WERI-Rb-1 (cell line): ENCODE data around the gene DDT.
A peak's percentile ranks its signal among the peaks of the same experiment; 100 is the strongest.
"Not testable (repeated sequence)": the region's sequence is repeated elsewhere in the genome, so short reads cannot be mapped to it uniquely, and the experiment has no call there.

Source experiments
- DNase-seq: peaks from one replicate; pipeline ENCODE4 v3.0.0-alpha.2; 2020
- H3K27ac ChIP-seq: fragments of 250-450 bp; sonication (Bioruptor Pico); 2 replicates; pipeline ENCODE4 v1.5.1; 2020; ENCODE audit warnings: mild to moderate bottlenecking, moderate library complexity
- H3K27me3 ChIP-seq: fragments of 250-450 bp; sonication (Bioruptor Pico); 2 replicates; pipeline ENCODE4 v1.5.1; 2021; ENCODE audit warnings: mild to moderate bottlenecking, low read depth, moderate library complexity; ENCODE audit not compliant: insufficient read depth, severe bottlenecking
- H3K36me3 ChIP-seq: fragments of 250-450 bp; sonication (Bioruptor Pico); 2 replicates; pipeline ENCODE4 v1.5.1; 2020; ENCODE audit warnings: mild to moderate bottlenecking, moderate library complexity
- H3K4me3 ChIP-seq: 2 replicates; pipeline ENCODE4 v1.5.1; 2011; ENCODE audit warnings: low read depth, mild to moderate bottlenecking, control low read depth, low read length
- H3K9me3 ChIP-seq: fragments of 250-450 bp; sonication (Bioruptor Pico); 2 replicates; pipeline ENCODE4 v1.5.1; 2021; ENCODE audit warnings: mild to moderate bottlenecking, moderate library complexity; ENCODE audit not compliant: severe bottlenecking
- TF ChIP-seq, protein P1 (sequence below): IDR thresholded peaks from 2 replicates; pipeline ENCODE4 v1.5.1; 2011; ENCODE audit warnings: low read depth, mild to moderate bottlenecking, control low read depth, inconsistent platforms, low read length

DDT gene

GRCh38 chr22:23997092-23997491 is 22.9 kb upstream of the DDT start:
- Histone ChIP-seq H3K27ac (no peak overlapping the region), H3K4me3 (no peak overlapping the region), H3K9me3 (no peaks in the 10 kb centered on the region), H3K27me3 (no peaks in the 10 kb centered on the region), H3K36me3 (no peaks in the 10 kb centered on the region)
- no peak for DNase-seq
- TF ChIP-seq, protein P1, sequence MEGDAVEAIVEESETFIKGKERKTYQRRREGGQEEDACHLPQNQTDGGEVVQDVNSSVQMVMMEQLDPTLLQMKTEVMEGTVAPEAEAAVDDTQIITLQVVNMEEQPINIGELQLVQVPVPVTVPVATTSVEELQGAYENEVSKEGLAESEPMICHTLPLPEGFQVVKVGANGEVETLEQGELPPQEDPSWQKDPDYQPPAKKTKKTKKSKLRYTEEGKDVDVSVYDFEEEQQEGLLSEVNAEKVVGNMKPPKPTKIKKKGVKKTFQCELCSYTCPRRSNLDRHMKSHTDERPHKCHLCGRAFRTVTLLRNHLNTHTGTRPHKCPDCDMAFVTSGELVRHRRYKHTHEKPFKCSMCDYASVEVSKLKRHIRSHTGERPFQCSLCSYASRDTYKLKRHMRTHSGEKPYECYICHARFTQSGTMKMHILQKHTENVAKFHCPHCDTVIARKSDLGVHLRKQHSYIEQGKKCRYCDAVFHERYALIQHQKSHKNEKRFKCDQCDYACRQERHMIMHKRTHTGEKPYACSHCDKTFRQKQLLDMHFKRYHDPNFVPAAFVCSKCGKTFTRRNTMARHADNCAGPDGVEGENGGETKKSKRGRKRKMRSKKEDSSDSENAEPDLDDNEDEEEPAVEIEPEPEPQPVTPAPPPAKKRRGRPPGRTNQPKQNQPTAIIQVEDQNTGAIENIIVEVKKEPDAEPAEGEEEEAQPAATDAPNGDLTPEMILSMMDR: no peak

- H3K27ac ChIP-seq, H3K27me3 ChIP-seq, DNase-seq, H3K36me3 ChIP-seq, H3K9me3 ChIP-seq, H3K4me3 ChIP-seq: not testable (repeated sequence)
These were observed 19.4 kb upstream of the DDT start for GRCh38 chr22:23993581-23994177.

DNA sequence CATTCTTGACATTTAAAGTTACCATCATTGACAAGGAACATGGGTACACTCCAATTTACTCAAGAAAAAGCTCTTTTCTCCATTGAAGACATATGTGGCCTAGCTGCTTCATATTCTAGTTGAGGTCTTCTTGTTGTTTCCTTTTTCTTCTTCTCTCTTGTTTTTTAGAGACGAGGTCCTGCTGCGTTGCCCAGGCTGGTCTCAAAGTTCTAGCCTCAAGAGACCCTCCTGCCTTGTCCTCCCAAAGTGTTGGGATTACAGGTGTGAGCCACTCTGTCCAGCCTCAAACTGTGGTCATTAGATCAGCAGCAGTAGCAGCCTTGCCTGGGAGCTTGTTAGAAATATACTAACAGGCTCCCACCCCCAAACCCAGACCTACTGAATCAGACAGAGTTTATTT is 18.8 kb upstream of the DDT start:
- H3K27ac ChIP-seq, H3K4me3 ChIP-seq, H3K9me3 ChIP-seq, H3K36me3 ChIP-seq, H3K27me3 ChIP-seq, DNase-seq: not testable (repeated sequence)

DNA sequence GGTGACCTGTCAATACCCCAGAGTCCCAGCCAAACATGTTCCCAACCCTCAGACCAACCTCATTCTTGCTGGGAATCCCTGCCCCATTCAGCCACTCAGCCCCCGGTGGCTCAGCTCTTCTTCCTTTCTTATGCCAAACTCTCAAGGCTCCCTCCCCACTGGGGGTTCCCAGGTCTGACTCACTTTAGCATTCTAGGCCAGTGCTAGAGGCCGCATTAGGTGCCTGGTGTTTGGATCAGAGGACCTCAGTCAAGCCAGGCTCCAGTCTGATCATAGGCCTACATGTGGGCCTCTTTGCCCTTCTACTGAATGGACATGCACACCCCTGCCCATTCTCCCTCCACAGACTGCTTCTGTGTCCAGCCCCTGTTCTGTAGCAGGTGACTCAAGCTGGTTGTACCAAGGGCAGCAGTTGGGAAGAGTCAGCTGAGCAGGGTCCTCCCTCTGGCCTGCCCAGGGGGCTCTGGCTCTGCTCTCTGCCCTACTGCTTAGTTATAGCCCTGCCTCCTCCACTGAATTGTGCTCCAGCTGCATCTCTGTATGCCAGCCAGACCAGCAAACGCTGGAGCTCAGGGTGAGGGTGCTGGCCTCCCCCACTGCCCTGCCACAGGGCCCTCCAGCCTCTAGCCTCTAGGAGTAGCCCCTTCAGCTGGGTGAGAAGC is 15.5 kb upstream of the DDT start:
- not testable (repeated sequence) for H3K36me3 ChIP-seq, H3K9me3 ChIP-seq, H3K27ac ChIP-seq, H3K4me3 ChIP-seq, H3K27me3 ChIP-seq, DNase-seq

DNA sequence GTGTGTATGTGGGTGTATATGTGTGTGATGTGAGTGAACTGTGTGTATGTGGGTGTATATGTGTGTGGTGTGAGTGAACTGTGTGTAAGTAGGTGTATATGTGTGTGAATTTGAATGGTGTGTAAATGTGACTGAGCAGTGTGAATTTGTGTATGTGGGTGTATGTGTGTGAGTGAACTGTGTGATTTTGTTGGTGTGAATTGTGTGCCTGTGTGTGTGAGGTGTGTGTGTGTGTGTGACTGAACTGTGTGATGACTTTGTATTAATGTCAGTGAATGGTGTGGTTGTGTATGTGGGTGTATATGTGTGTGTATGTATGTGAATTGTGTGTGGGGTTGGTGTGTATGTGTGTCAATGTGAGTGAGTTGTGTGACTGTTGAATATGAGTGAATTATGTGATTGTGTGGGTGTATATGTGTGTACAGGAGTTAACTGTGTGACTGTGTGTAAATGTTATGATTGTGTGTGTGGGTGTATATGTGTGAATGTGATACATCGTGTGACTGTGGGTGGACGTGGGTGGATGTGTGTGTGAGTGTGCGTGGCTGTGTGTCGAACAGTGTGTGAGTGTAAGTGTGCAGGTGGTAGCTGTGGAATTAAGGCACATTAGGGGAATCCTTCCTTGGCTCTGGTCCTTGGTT is 12.4 kb upstream of the DDT start:
- not testable (repeated sequence) for H3K27me3 ChIP-seq, H3K36me3 ChIP-seq, H3K27ac ChIP-seq, DNase-seq, H3K4me3 ChIP-seq, H3K9me3 ChIP-seq

- H3K9me3 ChIP-seq, H3K4me3 ChIP-seq, DNase-seq, H3K27ac ChIP-seq, H3K27me3 ChIP-seq, H3K36me3 ChIP-seq: not testable (repeated sequence)
These were observed 11.8 kb upstream of the DDT start for GRCh38 chr22:23986089-23986488.

GRCh38 chr22:23984430-23984829 is 10.2 kb upstream of the DDT start:
- no peak overlapping the region for H3K27ac ChIP-seq
- TF ChIP-seq, protein P1: no peak
- H3K4me3 ChIP-seq: no peak overlapping the region
- no peak for DNase-seq
- no peaks in the 10 kb centered on the region for H3K9me3 ChIP-seq
- H3K36me3 ChIP-seq: no peaks in the 10 kb centered on the region
- H3K27me3 ChIP-seq: no peaks in the 10 kb centered on the region

DNA sequence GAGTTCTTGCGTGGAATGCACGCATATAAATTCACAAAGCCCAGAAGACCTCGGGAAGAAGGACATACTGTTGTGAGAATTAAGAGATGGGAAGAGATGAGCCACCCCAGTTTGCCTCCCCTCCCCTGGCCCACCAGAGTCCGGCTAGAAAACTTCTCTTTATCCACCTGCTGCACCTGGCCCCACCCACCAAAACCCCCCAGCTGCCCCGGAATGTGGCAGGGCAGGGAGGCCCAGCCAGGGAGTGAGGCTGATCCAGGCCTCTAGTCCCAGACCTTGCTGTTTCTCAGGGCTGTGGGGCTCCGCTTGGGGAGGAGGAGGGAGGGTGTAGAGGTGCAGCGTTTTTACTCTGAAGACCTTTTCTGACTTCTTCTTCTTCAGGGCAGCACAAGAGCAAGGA is 6.3 kb upstream of the DDT start:
- not testable (repeated sequence) for H3K9me3 ChIP-seq, H3K36me3 ChIP-seq, H3K27me3 ChIP-seq, H3K4me3 ChIP-seq, DNase-seq, H3K27ac ChIP-seq

DNA sequence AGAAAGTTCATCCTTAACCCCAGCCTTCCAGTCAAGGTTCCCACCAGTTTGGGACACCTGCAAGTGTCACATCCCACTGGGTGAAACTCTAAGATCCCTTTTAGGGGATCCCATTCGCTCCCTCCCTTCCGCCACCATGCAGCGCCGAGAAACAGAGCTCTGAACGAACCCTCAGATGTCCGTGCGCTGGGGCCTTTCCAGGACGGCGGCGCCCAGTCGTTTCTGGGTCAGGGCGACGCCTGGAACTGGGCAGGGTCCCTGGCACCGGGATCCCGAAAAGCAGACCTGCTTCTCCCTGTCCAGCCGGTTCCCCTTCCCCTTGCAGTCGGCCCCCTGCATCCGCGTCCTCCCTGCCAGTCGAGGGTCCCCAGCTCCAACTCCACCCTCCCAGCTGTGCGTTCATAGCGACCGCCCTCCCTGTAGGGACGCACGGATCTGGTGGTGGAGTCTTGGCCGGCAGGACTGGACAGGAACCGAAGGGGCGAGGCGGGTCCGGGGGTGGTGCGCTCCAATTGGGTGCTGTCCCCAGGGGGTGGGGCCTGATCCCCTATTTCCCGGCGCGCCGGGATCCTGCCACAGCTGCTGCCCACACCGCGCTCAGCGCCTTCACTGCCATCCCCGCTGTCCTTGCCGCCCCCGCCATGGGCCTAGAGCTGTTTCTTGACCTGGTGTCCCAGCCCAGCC is 5.5 kb upstream of the DDT start, which contains the start of gene GSTT2:
Gene GSTT2 (plus strand): TSS at position 578 of the 684 bp plus-strand sequence.
- H3K27ac ChIP-seq, H3K9me3 ChIP-seq, H3K4me3 ChIP-seq, H3K36me3 ChIP-seq, H3K27me3 ChIP-seq, DNase-seq: not testable (repeated sequence)

GRCh38 chr22:23977304-23977703 is 3.1 kb upstream of the DDT start:
- H3K27me3 ChIP-seq, H3K27ac ChIP-seq, H3K4me3 ChIP-seq, H3K9me3 ChIP-seq, H3K36me3 ChIP-seq, DNase-seq: not testable (repeated sequence)

DNA sequence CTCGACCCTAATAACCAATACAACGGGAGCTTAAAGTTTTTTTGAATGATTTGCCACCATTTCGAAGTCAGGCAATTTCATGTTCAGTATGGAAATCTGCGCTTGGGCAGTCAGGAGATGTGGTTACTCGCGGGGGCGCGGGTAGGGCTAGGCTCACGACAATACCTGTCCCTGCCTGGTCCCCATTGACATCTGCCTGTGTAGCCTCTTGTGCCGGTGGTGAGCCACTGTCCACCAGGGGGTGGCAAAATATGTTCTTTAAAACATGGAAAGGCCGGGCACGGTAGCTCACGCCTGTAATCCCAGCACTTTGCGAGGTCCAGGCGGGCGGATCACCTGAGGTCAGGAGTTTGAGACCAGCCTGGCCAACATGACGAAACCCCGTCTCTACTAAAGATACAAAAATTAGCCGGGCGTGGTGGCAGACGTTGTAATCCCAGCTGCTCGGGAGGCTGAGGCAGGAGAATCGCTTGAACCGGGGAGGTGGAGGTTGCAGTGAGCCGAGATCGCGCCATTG is 653 bp upstream of the DDT start:
- H3K36me3 ChIP-seq: peaks cover 13% of the 10 kb centered on the region
- peak; percentile 60 for DNase-seq
- not testable (repeated sequence) for H3K9me3 ChIP-seq, H3K27me3 ChIP-seq, H3K4me3 ChIP-seq, H3K27ac ChIP-seq

- H3K27me3 ChIP-seq, H3K4me3 ChIP-seq, DNase-seq, H3K27ac ChIP-seq, H3K9me3 ChIP-seq: not testable (repeated sequence)
- H3K36me3 ChIP-seq: peaks cover 19% of the 10 kb centered on the region
These were observed 2.3 kb downstream of the DDT start for GRCh38 chr22:23971927-23972326.
